ENCODE results near the gene LCA5L. TPM values are rescaled to one million over a fixed set of nuclear protein-coding genes. Genes with fewer than 3 reads are reported as not detected.
"Not testable (repeated sequence)": the region's sequence is repeated elsewhere in the genome, so short reads cannot be mapped to it uniquely, and the experiment has no call there.

The LCA5L gene
- total and polyA plus RNA-seq, 2 experiments from 2014 or later, result 0.37 to 1.8 TPM

GRCh38 chr21:39377444-39378050 is 68.0 kb downstream of the LCA5L start:
- no peak overlapping the region for H3K4me2 ChIP-seq
- peaks cover 18% of the 10 kb centered on the region for H3K79me2 ChIP-seq
- no peak for TF ChIP-seq EZH2phosphoT487 (IDR thresholded peaks at IDR 0.05; ENCODE audit: low read depth, severe bottlenecking, unreplicated experiment)
- H3K36me3 ChIP-seq (replicated peaks; ENCODE audit: insufficient read depth, low read depth), result no peaks in the 10 kb centered on the region
- H3K27ac ChIP-seq, result no peak overlapping the region
- WGBS (ENCODE audit: low lambda C conversion rate, missing lambda C conversion rate), result 75% methylated on average over 7 of the region's 7 CpGs
- no peaks in the 10 kb centered on the region for H4K20me1 ChIP-seq (ENCODE audit: insufficient read depth, poor library complexity, severe bottlenecking)
- H3K9me2 ChIP-seq (replicated peaks; ENCODE audit: insufficient read depth), result no peaks in the 10 kb centered on the region
- H3K9me3 ChIP-seq (ENCODE audit: low read depth), result no peaks in the 10 kb centered on the region
- no peaks in the 10 kb centered on the region for H3K27me3 ChIP-seq
- H3K4me3 ChIP-seq, result no peak overlapping the region
- no peak for DNase-seq (ENCODE audit: low spot score)
- peaks cover 6% of the 10 kb centered on the region for H3K4me1 ChIP-seq (ENCODE audit: insufficient read depth)
- H2AFZ ChIP-seq, result peak overlapping the region; percentile 16

- H3K79me2 ChIP-seq, result no peaks in the 10 kb centered on the region
- H3K4me3 ChIP-seq, result no peak overlapping the region
- H3K27ac ChIP-seq, result no peak overlapping the region
- no peak for TF ChIP-seq EZH2 (IDR thresholded peaks at IDR 0.05; ENCODE audit: borderline replicate concordance)
- no peak for TF ChIP-seq EZH2phosphoT487 (IDR thresholded peaks at IDR 0.05; ENCODE audit: low read depth, severe bottlenecking, unreplicated experiment)
- TF ChIP-seq CTCF (IDR thresholded peaks at IDR 0.05; ENCODE audit: poor library complexity), result no peak
- H3K36me3 ChIP-seq (replicated peaks; ENCODE audit: insufficient read depth, low read depth), result no peaks in the 10 kb centered on the region
- H4K20me1 ChIP-seq (ENCODE audit: insufficient read depth, poor library complexity, severe bottlenecking), result no peaks in the 10 kb centered on the region
- H3K27me3 ChIP-seq, result no peaks in the 10 kb centered on the region
- H3K4me1 ChIP-seq (ENCODE audit: insufficient read depth), result no peaks in the 10 kb centered on the region
- no peaks in the 10 kb centered on the region for H3K9me2 ChIP-seq (replicated peaks; ENCODE audit: insufficient read depth)
- no peak overlapping the region for H2AFZ ChIP-seq
- WGBS (ENCODE audit: low lambda C conversion rate, missing lambda C conversion rate), result 96% methylated on average over 2 of the region's 2 CpGs
- DNase-seq (ENCODE audit: low spot score), result no peak
- H3K9me3 ChIP-seq (ENCODE audit: low read depth), result no peaks in the 10 kb centered on the region
- H3K4me2 ChIP-seq, result no peak overlapping the region
These were observed 70.1 kb downstream of the LCA5L start for GRCh38 chr21:39375446-39375845.

GRCh38 chr21:39374046-39374445 is 71.5 kb downstream of the LCA5L start:
- TF ChIP-seq EZH2 (IDR thresholded peaks at IDR 0.05; ENCODE audit: borderline replicate concordance) (no peak), CTCF (IDR thresholded peaks at IDR 0.05; ENCODE audit: poor library complexity) (no peak), EZH2phosphoT487 (IDR thresholded peaks at IDR 0.05; ENCODE audit: low read depth, severe bottlenecking, unreplicated experiment) (no peak)
- no peaks in the 10 kb centered on the region for H3K9me2 ChIP-seq (replicated peaks; ENCODE audit: insufficient read depth)
- DNase-seq (ENCODE audit: low spot score), result no peak
- no peaks in the 10 kb centered on the region for H3K27me3 ChIP-seq
- no peaks in the 10 kb centered on the region for H4K20me1 ChIP-seq (ENCODE audit: insufficient read depth, poor library complexity, severe bottlenecking)
- H3K27ac ChIP-seq, result no peak overlapping the region
- H3K4me3 ChIP-seq, result no peak overlapping the region
- no peak overlapping the region for H3K4me2 ChIP-seq
- WGBS (ENCODE audit: low lambda C conversion rate, missing lambda C conversion rate), result 84% methylated on average over 6 of the region's 6 CpGs
- H3K79me2 ChIP-seq, result no peaks in the 10 kb centered on the region
- no peaks in the 10 kb centered on the region for H3K9me3 ChIP-seq (ENCODE audit: low read depth)
- no peaks in the 10 kb centered on the region for H3K36me3 ChIP-seq (replicated peaks; ENCODE audit: insufficient read depth, low read depth)
- no peak overlapping the region for H2AFZ ChIP-seq
- no peaks in the 10 kb centered on the region for H3K4me1 ChIP-seq (ENCODE audit: insufficient read depth)

- Histone ChIP-seq H3K9me2 (replicated peaks; ENCODE audit: insufficient read depth) (no peaks in the 10 kb centered on the region), H4K20me1 (ENCODE audit: insufficient read depth, poor library complexity, severe bottlenecking) (no peaks in the 10 kb centered on the region), H3K36me3 (replicated peaks; ENCODE audit: insufficient read depth, low read depth) (no peaks in the 10 kb centered on the region), H3K4me2 (no peak overlapping the region), H3K27ac (no peak overlapping the region), H3K79me2 (no peaks in the 10 kb centered on the region), H2AFZ (no peak overlapping the region), H3K4me3 (no peak overlapping the region), H3K9me3 (ENCODE audit: low read depth) (no peaks in the 10 kb centered on the region), H3K27me3 (no peaks in the 10 kb centered on the region), H3K4me1 (ENCODE audit: insufficient read depth) (no peaks in the 10 kb centered on the region)
- WGBS (ENCODE audit: low lambda C conversion rate, missing lambda C conversion rate), result 19% methylated on average over 5 of the region's 5 CpGs
- DNase-seq (ENCODE audit: low spot score), result peak; percentile 69
- TF ChIP-seq EZH2phosphoT487 (IDR thresholded peaks at IDR 0.05; ENCODE audit: low read depth, severe bottlenecking, unreplicated experiment) (no peak), EZH2 (IDR thresholded peaks at IDR 0.05; ENCODE audit: borderline replicate concordance) (no peak), CTCF (IDR thresholded peaks at IDR 0.05; ENCODE audit: poor library complexity) (peak; percentile 36)
These were observed 71.9 kb downstream of the LCA5L start for GRCh38 chr21:39373634-39374033.

GRCh38 chr21:39369896-39370288 is 75.7 kb downstream of the LCA5L start:
- not testable (repeated sequence) for H3K36me3 ChIP-seq (replicated peaks; ENCODE audit: insufficient read depth, low read depth); H3K4me3 ChIP-seq; H2AFZ ChIP-seq; H3K79me2 ChIP-seq; H4K20me1 ChIP-seq (ENCODE audit: insufficient read depth, poor library complexity, severe bottlenecking); H3K9me3 ChIP-seq (ENCODE audit: low read depth); DNase-seq (ENCODE audit: low spot score); H3K4me1 ChIP-seq (ENCODE audit: insufficient read depth); H3K9me2 ChIP-seq (replicated peaks; ENCODE audit: insufficient read depth); H3K27me3 ChIP-seq
- peak overlapping the region; percentile 46 for H3K4me2 ChIP-seq
- H3K27ac ChIP-seq, result peak overlapping the region; percentile 31
- 88% methylated on average over 7 of the region's 7 CpGs for WGBS (ENCODE audit: low lambda C conversion rate, missing lambda C conversion rate)

All from hepatocyte (in vitro differentiated cells).